ENCODE results near the gene MATR3.

Gene MATR3

GRCh38 chr5:139368613-139369012, 75.1 kb downstream of the MATR3 start:
- DNase-seq (ENCODE audit: low read depth) = no peak
- peak; percentile 2 for TF ChIP-seq CTCF (IDR thresholded peaks at IDR 0.05; ENCODE audit: insufficient read depth, low read depth, low read length, missing control alignments)
- no peak overlapping the region for H3K4me3 ChIP-seq (ENCODE audit: low read depth, low read length)

GRCh38 chr5:139369181-139369580, 75.6 kb downstream of the MATR3 start:
- DNase-seq (ENCODE audit: low read depth) = no peak
- no peak for TF ChIP-seq CTCF (IDR thresholded peaks at IDR 0.05; ENCODE audit: insufficient read depth, low read depth, low read length, missing control alignments)
- H3K4me3 ChIP-seq (ENCODE audit: low read depth, low read length) = no peak overlapping the region

GRCh38 chr5:139371482-139372435, 78.2 kb downstream of the MATR3 start:
- no peak overlapping the region for H3K4me3 ChIP-seq (ENCODE audit: low read depth, low read length)
- no peak for DNase-seq (ENCODE audit: low read depth)
- no peak for TF ChIP-seq CTCF (IDR thresholded peaks at IDR 0.05; ENCODE audit: insufficient read depth, low read depth, low read length, missing control alignments)

- TF ChIP-seq CTCF (IDR thresholded peaks at IDR 0.05; ENCODE audit: insufficient read depth, low read depth, low read length, missing control alignments) = no peak
- DNase-seq (ENCODE audit: low read depth) = no peak
- H3K4me3 ChIP-seq (ENCODE audit: low read depth, low read length) = no peak overlapping the region
These were observed 81.4 kb downstream of the MATR3 start for GRCh38 chr5:139374909-139375308.

- no peak for TF ChIP-seq CTCF (IDR thresholded peaks at IDR 0.05; ENCODE audit: insufficient read depth, low read depth, low read length, missing control alignments)
- no peak for DNase-seq (ENCODE audit: low read depth)
- no peak overlapping the region for H3K4me3 ChIP-seq (ENCODE audit: low read depth, low read length)
These were observed 82.8 kb downstream of the MATR3 start for GRCh38 chr5:139376364-139376763.

- DNase-seq (ENCODE audit: low read depth) = no peak
- no peak for TF ChIP-seq CTCF (IDR thresholded peaks at IDR 0.05; ENCODE audit: insufficient read depth, low read depth, low read length, missing control alignments)
- H3K4me3 ChIP-seq (ENCODE audit: low read depth, low read length) = no peak overlapping the region
These were observed 83.7 kb downstream of the MATR3 start for GRCh38 chr5:139377226-139377625.

All from GM12865 (cell line).